SK-N-SH (cell line): ENCODE results near the gene ZC3HAV1L.
A peak's percentile ranks its signal among the peaks of the same experiment; 100 is the strongest.

Source experiments
- CTCF ChIP-seq: fragments of 200-600 bp; sonication (generic); IDR thresholded peaks from 2 replicates; pipeline ENCODE4 v1.6.1; 2017; ENCODE audit warnings: antibody characterized with exemption, mild to moderate bottlenecking, moderate library complexity
- FOXJ3 ChIP-seq: sonication (generic); formaldehyde crosslinking; IDR thresholded peaks from 2 replicates; pipeline ENCODE4 v1.5.1; 2020; ENCODE audit warnings: mild to moderate bottlenecking, missing genetic modification reagents
- GATA2 ChIP-seq: sonication (generic); formaldehyde crosslinking; IDR thresholded peaks from 2 replicates; pipeline ENCODE4 v1.5.0; 2020; ENCODE audit warnings: mild to moderate bottlenecking, missing genetic modification reagents
- MAX ChIP-seq: IDR thresholded peaks from 2 replicates; pipeline ENCODE4 v1.4.0; 2012; ENCODE audit warnings: low read depth
- MEF2A ChIP-seq: IDR thresholded peaks from 2 replicates; pipeline ENCODE4 v1.4.0; 2012; ENCODE audit warnings: low read depth, borderline replicate concordance
- MXI1 ChIP-seq: IDR thresholded peaks from 2 replicates; pipeline ENCODE4 v1.6.1; 2012; ENCODE audit warnings: mild to moderate bottlenecking, low read depth, low read length, improper control_type of control experiment
- NRF1 ChIP-seq: IDR thresholded peaks from 2 replicates; pipeline ENCODE4 v1.6.1; 2012; ENCODE audit warnings: low read depth, mild to moderate bottlenecking, low read length
- POLR2AphosphoS5 ChIP-seq: IDR thresholded peaks from 2 replicates; pipeline ENCODE4 v1.6.1; 2012; ENCODE audit warnings: low read depth, low read length
- RAD21 ChIP-seq: IDR thresholded peaks from 2 replicates; pipeline ENCODE4 v1.6.1; 2012; ENCODE audit warnings: mild to moderate bottlenecking, low read length
- REST ChIP-seq: IDR thresholded peaks from 2 replicates; pipeline ENCODE4 v1.6.1; 2012; ENCODE audit warnings: mild to moderate bottlenecking, low read depth, low read length, moderate library complexity
- RFX5 ChIP-seq: IDR thresholded peaks from 2 replicates; pipeline ENCODE4 v1.6.1; 2012; ENCODE audit warnings: mild to moderate bottlenecking, improper control_type of control experiment, low read length
- SIN3A ChIP-seq: IDR thresholded peaks from 2 replicates; pipeline ENCODE4 v1.6.1; 2012; ENCODE audit warnings: low read depth, mild to moderate bottlenecking, low read length, moderate library complexity, borderline replicate concordance

GRCh38 chr7:138979988-138980562 lies 55.8 kb downstream of the ZC3HAV1L start:
- TF ChIP-seq CTCF (no peak), MAX (no peak), POLR2AphosphoS5 (no peak), REST (no peak), MXI1 (no peak), NRF1 (no peak), RFX5 (no peak), SIN3A (no peak), MEF2A (no peak), FOXJ3 (CRISPR knock-in tag) (no peak), RAD21 (0 out of 2 replicates have a peak, but pooled peaks have one; percentile 13), GATA2 (CRISPR knock-in tag) (no peak)
